Stomach (tissue), 9 donors: ENCODE measurements around the gene CYTH1. TPM values are rescaled to one million over a fixed set of nuclear protein-coding genes. Genes with fewer than 3 reads are reported as not detected.

Experiments used
- DNase-seq, 2 donors: peaks; one replicate each; pipeline versions ENCODE4 v3.0.0 to v3.0.0-alpha.2; 2013 to 2019
- H3K27ac ChIP-seq, 5 donors: fragments of 200-600 bp in 4 of 5; sonication (generic) in 4 of 5; one replicate each; pipeline ENCODE4 v1.5.1; 2013 to 2019; ENCODE audit warnings: mild to moderate bottlenecking in 1 of 5, moderate library complexity in 1 of 5
- H3K27me3 ChIP-seq, 3 donors: fragments of 200-600 bp; sonication (generic); one replicate each; pipeline ENCODE4 v1.5.1; 2017 to 2019; ENCODE audit warnings: mixed run types in 1 of 3
- H3K36me3 ChIP-seq, 4 donors: fragments of 200-600 bp; sonication (generic); 1 replicate in 3 of 4; 2 replicates in 1 of 4; pipeline ENCODE4 v1.5.1; 2016 to 2019
- H3K4me1 ChIP-seq, 4 donors: fragments of 200-600 bp; sonication (generic); one replicate each; pipeline ENCODE4 v1.5.1; 2016 to 2019
- H3K4me3 ChIP-seq, 4 donors: fragments of 200-600 bp; sonication (generic) in 3 of 4; one replicate each; pipeline ENCODE4 v1.5.1; 2016 to 2019; ENCODE audit warnings: mild to moderate bottlenecking in 1 of 4
- H3K9me3 ChIP-seq, 4 donors: fragments of 200-600 bp; sonication (generic); one replicate each; pipeline ENCODE4 v1.5.1; 2016 to 2019
- EP300 ChIP-seq: sonication (generic); formaldehyde crosslinking; IDR thresholded peaks from one replicate; pipeline ENCODE4 v1.6.1; 2017; ENCODE audit warnings: antibody characterized with exemption
- POLR2A ChIP-seq, 4 donors: fragments of 450-650 bp; IDR thresholded peaks; one replicate each; pipeline ENCODE4 v1.6.1; 2016; ENCODE audit warnings: antibody characterized with exemption in 4 of 4, control low read depth in 2 of 4, mild to moderate bottlenecking in 1 of 4, moderate library complexity in 1 of 4
- POLR2AphosphoS5 ChIP-seq, 3 donors: sonication (generic); formaldehyde crosslinking; IDR thresholded peaks; one replicate each; pipeline ENCODE4 v1.6.1; 2016; ENCODE audit warnings: antibody characterized with exemption in 3 of 3
- WGBS, 5 donors: extraction: QIAGEN DNeasy Blood & Tissue Kit in 3 of 5; methylation state at CpG; one replicate each; pipeline versions ENCODE4 v1.1.5 to v1.1.7; 2013 to 2018; 5-methylcytosine and 5-hydroxymethylcytosine counted together
- intact Hi-C: fragments of 100-400 bp; cut with DNase I; formaldehyde crosslinking; loops from one replicate; pipeline ENCODE4 v1.15.1; 2023; ENCODE audit warnings: low total_unique reads
- polyA plus RNA-seq, 3 donors: library from polyadenylated mRNA; stranded (reverse); fragments of 200-250 nt; gene quantifications; one replicate each; pipeline ENCODE4 v1.2.3, GENCODE V29; 2013
- total RNA-seq, 5 donors: library from RNA; depleted of rRNA; stranded (reverse); fragments of >200 nt; gene quantifications; one replicate each; pipeline versions ENCODE4 v1.1.0 to v1.2.3, GENCODE V29; 2014 to 2016
- TF ChIP-seq, protein P1 (sequence below), 7 experiments: fragments of 450-650 bp in 4 of 7; fragments of 200-600 bp in 3 of 7; sonication (generic) in 3 of 7; IDR thresholded peaks; one replicate each; pipeline ENCODE4 v1.5.1; 2016 to 2019; ENCODE audit warnings: antibody characterized with exemption in 7 of 7, control low read depth in 2 of 7, mild to moderate bottlenecking in 1 of 7
- donor health status: healthy with polysubstance abuse.
- donor health status: Bipolar disorder and iron deficiency.
- donor health status: healthy.

Gene CYTH1
- total and polyA plus RNA-seq, 8 donors, result 29.6 to 137 (median 55.9) TPM

DNA sequence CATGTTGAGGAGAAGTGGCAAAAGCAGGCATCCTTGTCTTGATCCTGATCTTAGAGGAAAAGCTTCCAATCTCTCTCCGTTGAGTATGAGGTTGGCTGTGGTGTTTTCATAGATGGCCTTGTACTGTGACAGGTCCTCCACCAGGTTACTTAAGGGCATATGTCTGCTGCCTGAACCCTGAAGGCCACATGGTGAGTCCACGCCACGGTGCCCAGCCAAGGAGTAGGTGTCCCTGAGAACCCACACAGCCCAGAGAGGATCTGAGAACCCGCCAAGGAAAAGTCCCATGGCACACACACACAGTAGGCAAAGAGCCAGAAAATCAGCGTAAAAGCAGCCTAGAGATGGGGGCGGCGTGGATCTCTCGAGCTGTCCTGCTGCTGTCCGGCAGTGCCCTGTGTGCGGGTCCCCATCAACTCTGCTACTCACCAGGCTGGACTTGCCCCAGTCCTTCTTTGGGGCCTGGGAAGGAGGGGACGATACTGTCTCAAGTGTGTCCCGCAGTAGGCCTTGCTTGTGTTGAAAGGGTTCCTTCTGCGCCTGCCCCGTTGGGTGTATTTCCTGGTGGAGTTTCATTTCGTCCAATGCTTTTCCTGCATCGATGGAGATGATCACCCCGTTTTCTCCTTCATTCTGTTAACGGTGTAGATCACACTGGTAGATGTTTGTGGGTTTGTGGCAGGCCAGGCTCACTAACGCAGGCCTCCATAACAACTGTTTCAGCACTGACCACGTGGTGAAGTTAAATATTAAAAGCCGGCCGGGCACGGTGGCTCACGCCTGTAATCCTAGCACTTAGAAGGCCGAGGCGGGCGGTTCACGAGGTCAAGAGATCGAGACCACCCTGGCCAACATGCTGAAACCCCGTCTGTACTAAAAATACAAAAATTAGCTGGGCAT, 114.1 kb downstream of the CYTH1 start:
- TF ChIP-seq, protein P1, sequence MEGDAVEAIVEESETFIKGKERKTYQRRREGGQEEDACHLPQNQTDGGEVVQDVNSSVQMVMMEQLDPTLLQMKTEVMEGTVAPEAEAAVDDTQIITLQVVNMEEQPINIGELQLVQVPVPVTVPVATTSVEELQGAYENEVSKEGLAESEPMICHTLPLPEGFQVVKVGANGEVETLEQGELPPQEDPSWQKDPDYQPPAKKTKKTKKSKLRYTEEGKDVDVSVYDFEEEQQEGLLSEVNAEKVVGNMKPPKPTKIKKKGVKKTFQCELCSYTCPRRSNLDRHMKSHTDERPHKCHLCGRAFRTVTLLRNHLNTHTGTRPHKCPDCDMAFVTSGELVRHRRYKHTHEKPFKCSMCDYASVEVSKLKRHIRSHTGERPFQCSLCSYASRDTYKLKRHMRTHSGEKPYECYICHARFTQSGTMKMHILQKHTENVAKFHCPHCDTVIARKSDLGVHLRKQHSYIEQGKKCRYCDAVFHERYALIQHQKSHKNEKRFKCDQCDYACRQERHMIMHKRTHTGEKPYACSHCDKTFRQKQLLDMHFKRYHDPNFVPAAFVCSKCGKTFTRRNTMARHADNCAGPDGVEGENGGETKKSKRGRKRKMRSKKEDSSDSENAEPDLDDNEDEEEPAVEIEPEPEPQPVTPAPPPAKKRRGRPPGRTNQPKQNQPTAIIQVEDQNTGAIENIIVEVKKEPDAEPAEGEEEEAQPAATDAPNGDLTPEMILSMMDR (IDR thresholded peaks at IDR 0.05), result no peak
- TF ChIP-seq POLR2AphosphoS5 (IDR thresholded peaks at IDR 0.05) (no peak), POLR2A (IDR thresholded peaks at IDR 0.05) (no peak), EP300 (no peak)
- Histone ChIP-seq H3K27ac (no peak overlapping the region), H3K4me3 (no peak overlapping the region), H3K36me3 (peaks cover 0 to 20% (median 8%) of the 10 kb centered on the region in 4 donors), H3K9me3 (no peaks in the 10 kb centered on the region), H3K27me3 (no peaks in the 10 kb centered on the region), H3K4me1 (peaks cover 10 to 31% (median 18%) of the 10 kb centered on the region in 4 donors)
- DNase-seq, result no peak
- WGBS, 5 donors, result 91 to 93% (median 92%) methylated on average over 26 to 30 of the region's 30 CpGs
- intact Hi-C loops, result no loop called here

DNA sequence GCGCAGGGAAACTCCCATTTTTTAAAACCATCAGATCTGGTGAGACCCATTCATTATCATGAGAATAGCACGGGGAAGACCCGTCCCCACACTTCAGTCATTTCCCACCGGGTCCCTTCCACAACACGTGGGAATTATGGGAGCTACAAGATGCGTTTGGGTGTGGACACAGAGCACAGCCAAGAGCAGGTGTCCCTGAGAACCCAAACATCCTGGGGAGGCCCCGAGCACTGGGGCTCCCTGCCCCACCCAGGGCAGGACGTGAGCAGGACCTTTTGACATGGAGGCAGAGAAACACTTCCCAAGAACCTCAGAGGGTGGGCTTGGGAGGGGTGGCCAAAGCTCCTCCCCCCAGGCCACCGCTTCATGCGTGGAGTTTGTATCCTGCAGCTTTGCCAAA, 115.0 kb downstream of the CYTH1 start:
- Histone ChIP-seq H3K36me3 (peaks cover 0 to 11% (median 4%) of the 10 kb centered on the region in 4 donors), H3K4me3 (no peak overlapping the region), H3K27ac (peak overlapping the region in 1 of 5 donors; percentile 60), H3K9me3 (no peaks in the 10 kb centered on the region), H3K27me3 (no peaks in the 10 kb centered on the region), H3K4me1 (peaks cover 10 to 26% (median 16%) of the 10 kb centered on the region in 4 donors)
- intact Hi-C loops, result no loop called here
- 85 to 89% (median 87%) methylated on average over 9 to 10 of the region's 10 CpGs for WGBS, 5 donors
- TF ChIP-seq POLR2AphosphoS5 (IDR thresholded peaks at IDR 0.05), result no peak
- no peak for TF ChIP-seq EP300
- TF ChIP-seq, protein P1 (IDR thresholded peaks at IDR 0.05), result no peak
- no peak for TF ChIP-seq POLR2A (IDR thresholded peaks at IDR 0.05)
- no peak for DNase-seq

DNA sequence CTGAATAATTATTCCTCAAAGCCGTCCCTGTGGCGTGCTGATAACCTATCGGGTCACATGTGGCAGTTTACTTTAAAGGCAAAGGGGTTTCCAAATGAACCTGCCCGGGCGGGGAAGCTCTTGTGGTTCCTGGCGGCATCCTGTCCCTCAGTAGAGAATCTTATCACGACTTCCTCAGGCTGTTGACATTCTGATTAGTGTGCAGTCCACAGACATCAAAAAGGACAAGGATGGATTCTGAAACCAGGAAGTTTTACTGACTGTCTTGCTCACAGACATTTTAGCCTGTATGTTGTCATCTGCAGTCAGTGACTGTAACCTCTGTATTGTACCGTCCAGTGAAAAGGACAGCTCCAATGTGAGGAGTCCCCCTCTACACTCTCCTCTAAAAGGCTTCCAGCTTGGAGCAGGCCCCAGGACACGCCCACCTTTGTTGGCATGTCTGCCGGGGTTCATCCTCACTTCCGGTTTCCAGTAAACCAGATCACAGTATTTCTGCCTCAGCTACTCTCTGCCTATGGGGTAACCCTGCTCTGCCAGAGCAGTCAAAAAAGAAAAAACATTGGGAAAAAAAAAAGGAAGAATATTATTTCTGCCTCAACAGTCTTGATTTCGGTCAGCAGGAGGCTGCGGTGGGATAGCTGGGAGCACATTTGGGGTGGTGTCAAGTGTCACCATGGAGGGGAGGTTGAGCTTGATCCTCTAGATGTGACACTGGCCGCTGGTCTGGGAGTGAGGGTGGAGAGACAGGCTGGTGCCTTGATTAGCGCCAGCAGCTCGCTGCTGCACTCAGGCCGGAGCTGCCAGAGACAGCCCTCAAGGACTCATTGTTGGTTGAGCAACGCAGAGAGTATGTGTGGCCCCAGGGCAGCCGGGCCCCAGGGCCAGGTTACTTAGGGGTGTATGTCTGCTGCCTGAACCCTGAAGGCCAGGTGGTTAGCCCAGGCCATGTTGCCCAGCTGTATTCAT, 115.8 kb downstream of the CYTH1 start:
- Histone ChIP-seq H3K4me3 (no peak overlapping the region), H3K36me3 (peaks cover 0 to 8% (median 4%) of the 10 kb centered on the region in 4 donors), H3K4me1 (peaks cover 10 to 26% (median 16%) of the 10 kb centered on the region in 4 donors), H3K9me3 (no peaks in the 10 kb centered on the region), H3K27ac (peak overlapping the region in 3 of 5 donors; percentile 18 to 60 (median 33)), H3K27me3 (no peaks in the 10 kb centered on the region)
- 31 to 45% (median 37%) methylated on average over 18 to 19 of the region's 19 CpGs for WGBS, 5 donors
- peak in 1 of 3 donors; percentile 10 for TF ChIP-seq POLR2AphosphoS5 (IDR thresholded peaks at IDR 0.05)
- no peak for TF ChIP-seq EP300
- DNase-seq, result peak in 1 of 2 donors; percentile 64
- intact Hi-C loops, result no loop called here

DNA sequence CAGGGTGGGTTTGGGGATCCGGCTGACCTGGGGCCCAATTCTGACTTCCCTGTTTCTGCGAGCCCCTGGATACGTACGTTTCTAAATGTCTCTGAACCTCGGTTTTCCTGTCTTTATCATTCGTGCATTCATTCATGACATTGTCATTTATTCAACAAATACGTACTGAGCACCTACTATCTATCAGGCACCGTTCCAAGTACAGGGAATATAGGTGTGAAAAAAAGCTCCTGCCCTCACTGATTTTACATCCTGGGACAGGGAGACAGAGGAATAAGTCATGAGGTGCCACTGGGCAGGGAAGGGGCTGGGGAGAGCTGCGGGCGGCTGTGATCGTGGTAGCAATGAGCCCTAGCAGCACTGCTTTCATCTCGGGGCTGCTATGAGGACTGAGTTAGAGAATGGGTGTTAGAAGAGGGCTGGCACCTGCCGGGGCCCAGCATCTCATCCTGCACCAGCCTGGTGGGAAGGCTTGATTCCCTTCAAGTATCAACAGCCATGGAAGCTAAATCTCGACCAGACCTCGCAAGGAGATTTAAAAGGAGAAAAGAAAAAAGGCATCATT, 116.6 kb downstream of the CYTH1 start:
- 24 to 39% (median 35%) methylated on average over 15 of the region's 15 CpGs for WGBS, 5 donors
- Histone ChIP-seq H3K9me3 (no peaks in the 10 kb centered on the region), H3K27ac (peak overlapping the region in 2 of 5 donors; percentile 33 to 60), H3K4me3 (no peak overlapping the region), H3K36me3 (peaks cover 0 to 8% (median 4%) of the 10 kb centered on the region in 4 donors), H3K27me3 (no peaks in the 10 kb centered on the region), H3K4me1 (peaks cover 10 to 26% (median 16%) of the 10 kb centered on the region in 4 donors)
- TF ChIP-seq EP300 (no peak), POLR2A (IDR thresholded peaks at IDR 0.05) (no peak), POLR2AphosphoS5 (IDR thresholded peaks at IDR 0.05) (no peak)
- TF ChIP-seq, protein P1 (IDR thresholded peaks at IDR 0.05), result no peak
- no peak for DNase-seq
- intact Hi-C loops, result no loop called here
